ACC112 (cell line): ENCODE data around the gene LARP7.
"Not testable (repeated sequence)": the region's sequence is repeated elsewhere in the genome, so short reads cannot be mapped to it uniquely, and the experiment has no call there.

Experiments used
- H2AFZ ChIP-seq: fragments of 200-600 bp; sonication (generic); one replicate; pipeline ENCODE4 v1.6.0; 2017; ENCODE audit warnings: antibody characterized with exemption, low read length; ENCODE audit not compliant: unreplicated experiment
- H3K27ac ChIP-seq: fragments of 200-600 bp; sonication (generic); 2 replicates; pipeline ENCODE4 v1.5.1; 2014; ENCODE audit warnings: low read depth, mild to moderate bottlenecking, antibody characterized with exemption, low read length, moderate library complexity
- H3K27me3 ChIP-seq: fragments of 200-600 bp; sonication (generic); 2 replicates; pipeline ENCODE4 v1.6.1; 2014; ENCODE audit warnings: mild to moderate bottlenecking, antibody characterized with exemption, low read length, moderate library complexity, mixed read lengths; ENCODE audit not compliant: insufficient read depth
- H3K36me3 ChIP-seq: fragments of 200-600 bp; sonication (generic); 2 replicates; pipeline ENCODE4 v1.6.1; 2016; ENCODE audit warnings: mild to moderate bottlenecking, antibody characterized with exemption, low read length, moderate library complexity, mixed read lengths; ENCODE audit not compliant: insufficient read depth
- H3K4me1 ChIP-seq: fragments of 200-600 bp; sonication (generic); one replicate; pipeline ENCODE4 v1.6.1; 2016; ENCODE audit warnings: low read length, mixed read lengths; ENCODE audit not compliant: insufficient read depth, unreplicated experiment, control insufficient read depth
- H3K4me3 ChIP-seq: fragments of 200-600 bp; sonication (generic); 2 replicates; pipeline ENCODE4 v1.5.1; 2014; ENCODE audit warnings: mild to moderate bottlenecking, low read depth, low read length
- H3K79me2 ChIP-seq: fragments of 200-600 bp; sonication (generic); one replicate; pipeline ENCODE4 v1.6.0; 2016; ENCODE audit warnings: low read length; ENCODE audit not compliant: control insufficient read depth, unreplicated experiment, insufficient read depth

LARP7 gene

GRCh38 chr4:112650332-112650731, 13.4 kb downstream of the LARP7 start:
- Histone ChIP-seq H3K79me2 (no peaks in the 10 kb centered on the region), H3K4me1 (peaks cover 4% of the 10 kb centered on the region), H3K4me3 (no peak overlapping the region), H3K27me3 (no peaks in the 10 kb centered on the region), H3K27ac (no peak overlapping the region), H3K36me3 (peaks cover 24% of the 10 kb centered on the region), H2AFZ (no peak overlapping the region)

GRCh38 chr4:112651641-112652040, 14.7 kb downstream of the LARP7 start:
- Histone ChIP-seq H3K36me3 (peaks cover 24% of the 10 kb centered on the region), H3K4me3 (no peak overlapping the region), H3K27ac (no peak overlapping the region)

GRCh38 chr4:112652216-112652615, 15.3 kb downstream of the LARP7 start:
- Histone ChIP-seq H3K79me2 (no peaks in the 10 kb centered on the region), H3K27me3 (no peaks in the 10 kb centered on the region), H3K36me3 (peaks cover 24% of the 10 kb centered on the region), H3K4me1 (peaks cover 4% of the 10 kb centered on the region), H2AFZ (no peak overlapping the region), H3K4me3 (no peak overlapping the region), H3K27ac (no peak overlapping the region)

More at GRCh38 chr4:112651641-112652040, 14.7 kb downstream of the LARP7 start:
- Histone ChIP-seq H3K4me1 (peaks cover 4% of the 10 kb centered on the region), H2AFZ (no peak overlapping the region), H3K79me2 (no peaks in the 10 kb centered on the region), H3K27me3 (no peaks in the 10 kb centered on the region)

- H2AFZ ChIP-seq, result no peak overlapping the region
- no peaks in the 10 kb centered on the region for H3K79me2 ChIP-seq
- no peak overlapping the region for H3K4me3 ChIP-seq
- no peak overlapping the region for H3K27ac ChIP-seq
- H3K36me3 ChIP-seq, result peaks cover 26% of the 10 kb centered on the region
- no peaks in the 10 kb centered on the region for H3K27me3 ChIP-seq
- H3K4me1 ChIP-seq, result no peaks in the 10 kb centered on the region
Measured at GRCh38 chr4:112655270-112655669, 18.3 kb downstream of the LARP7 start.

GRCh38 chr4:112656115-112656514, 19.2 kb downstream of the LARP7 start:
- H3K4me1 ChIP-seq, H3K4me3 ChIP-seq, H3K27ac ChIP-seq, H2AFZ ChIP-seq, H3K27me3 ChIP-seq, H3K79me2 ChIP-seq: not testable (repeated sequence)
- H3K36me3 ChIP-seq, result peaks cover 21% of the 10 kb centered on the region

- Histone ChIP-seq H3K4me3 (no peak overlapping the region), H3K4me1 (no peaks in the 10 kb centered on the region), H2AFZ (no peak overlapping the region), H3K79me2 (no peaks in the 10 kb centered on the region), H3K27ac (no peak overlapping the region), H3K27me3 (no peaks in the 10 kb centered on the region), H3K36me3 (no peaks in the 10 kb centered on the region)
Measured at GRCh38 chr4:112664611-112665010, 27.7 kb downstream of the LARP7 start.

- Histone ChIP-seq H3K79me2 (no peaks in the 10 kb centered on the region), H3K27me3 (no peaks in the 10 kb centered on the region), H3K4me3 (no peak overlapping the region), H3K36me3 (no peaks in the 10 kb centered on the region), H3K4me1 (no peaks in the 10 kb centered on the region), H2AFZ (no peak overlapping the region), H3K27ac (no peak overlapping the region)
Measured at GRCh38 chr4:112668131-112668530, 31.2 kb downstream of the LARP7 start.

- no peak overlapping the region for H2AFZ ChIP-seq
- H3K27ac ChIP-seq, result no peak overlapping the region
- no peak overlapping the region for H3K4me3 ChIP-seq
- no peaks in the 10 kb centered on the region for H3K4me1 ChIP-seq
- no peaks in the 10 kb centered on the region for H3K79me2 ChIP-seq
- no peaks in the 10 kb centered on the region for H3K36me3 ChIP-seq
- no peaks in the 10 kb centered on the region for H3K27me3 ChIP-seq
Measured at GRCh38 chr4:112673076-112673475, 36.1 kb downstream of the LARP7 start.

GRCh38 chr4:112673686-112674085, 36.7 kb downstream of the LARP7 start:
- H3K27ac ChIP-seq, result no peak overlapping the region
- no peaks in the 10 kb centered on the region for H3K27me3 ChIP-seq

GRCh38 chr4:112674376-112674775, 37.4 kb downstream of the LARP7 start:
- Histone ChIP-seq H3K36me3 (no peaks in the 10 kb centered on the region), H3K79me2 (no peaks in the 10 kb centered on the region), H3K27me3 (no peaks in the 10 kb centered on the region), H2AFZ (no peak overlapping the region), H3K4me1 (no peaks in the 10 kb centered on the region), H3K27ac (no peak overlapping the region), H3K4me3 (no peak overlapping the region)

More at GRCh38 chr4:112673686-112674085, 36.7 kb downstream of the LARP7 start:
- no peak overlapping the region for H2AFZ ChIP-seq
- H3K4me1 ChIP-seq, result no peaks in the 10 kb centered on the region
- no peak overlapping the region for H3K4me3 ChIP-seq
- H3K36me3 ChIP-seq, result no peaks in the 10 kb centered on the region
- H3K79me2 ChIP-seq, result no peaks in the 10 kb centered on the region

GRCh38 chr4:112677519-112678091, 40.7 kb downstream of the LARP7 start:
- no peaks in the 10 kb centered on the region for H3K79me2 ChIP-seq
- no peak overlapping the region for H2AFZ ChIP-seq
- H3K4me1 ChIP-seq, result no peaks in the 10 kb centered on the region
- H3K4me3 ChIP-seq, result no peak overlapping the region
- no peak overlapping the region for H3K27ac ChIP-seq
- no peaks in the 10 kb centered on the region for H3K27me3 ChIP-seq
- H3K36me3 ChIP-seq, result no peaks in the 10 kb centered on the region
